K562 (cell line): Measurements from ENCODE around the gene LRP2. TPM values are rescaled to one million over a fixed set of nuclear protein-coding genes. Genes with fewer than 3 reads are reported as not detected.

Experiments
- ARID2 ChIP-seq: fragments of 450-650 bp; IDR thresholded peaks from 2 replicates; pipeline ENCODE4 v1.6.1; 2017; ENCODE audit warnings: antibody characterized with exemption, mild to moderate bottlenecking
- CC2D1A ChIP-seq: fragments of 450-650 bp; IDR thresholded peaks from 2 replicates; pipeline ENCODE4 v1.6.1; 2017; ENCODE audit warnings: mild to moderate bottlenecking
- CREBBP ChIP-seq: IDR thresholded peaks from one replicate; pipeline ENCODE4 v1.6.1; 2012; ENCODE audit warnings: low read depth, mild to moderate bottlenecking, control low read depth, inconsistent platforms, low read length
- FIP1L1 ChIP-seq: fragments of 200-400 bp; formaldehyde crosslinking; IDR thresholded peaks from 2 replicates; pipeline ENCODE4 v1.6.1; 2018; ENCODE audit warnings: mild to moderate bottlenecking, low read depth, low read length; ENCODE audit not compliant: poor library complexity, severe bottlenecking
- HNRNPLL ChIP-seq: fragments of 200-400 bp; formaldehyde crosslinking; IDR thresholded peaks from 2 replicates; pipeline ENCODE4 v1.6.1; 2017; ENCODE audit warnings: low read length, low read depth, mild to moderate bottlenecking; ENCODE audit not compliant: poor library complexity, severe bottlenecking
- JUN ChIP-seq, 2 experiments: sonication (generic) in 1 of 2; formaldehyde crosslinking in 1 of 2; IDR thresholded peaks; 2 replicates each; pipeline versions ENCODE4 v1.6.1 to v1.8.0; 2012 to 2022; ENCODE audit warnings: borderline replicate concordance in 2 of 2, mild to moderate bottlenecking in 2 of 2, improper control_type of control experiment in 1 of 2, low read depth in 1 of 2, low read length in 1 of 2, missing genetic modification reagents in 1 of 2
- SMARCA4 ChIP-seq: fragments of 450-650 bp; IDR thresholded peaks from 2 replicates; pipeline ENCODE4 v1.6.1; 2016
- TARDBP ChIP-seq: fragments of 450-650 bp; IDR thresholded peaks from 2 replicates; pipeline ENCODE4 v1.6.1; 2016
- TBP ChIP-seq: optimal IDR thresholded peaks from 2 replicates; pipeline ENCODE3; 2011; ENCODE audit warnings: low read depth, low read length, improper control_type of control experiment
- ZNF146 ChIP-seq: IDR thresholded peaks from one replicate; pipeline ENCODE4 v1.6.1; 2018; ENCODE audit warnings: missing compliant biosample characterization; ENCODE audit not compliant: unreplicated experiment
- ZNF239 ChIP-seq: fragments of 250-450 bp; sonication (Bioruptor Pico); IDR thresholded peaks from 2 replicates; pipeline ENCODE4 v1.4.0; 2020; ENCODE audit warnings: mild to moderate bottlenecking
- polyA plus RNA-seq, 8 experiments: library from polyadenylated mRNA; depleted of rRNA in 4 of 8; stranded (reverse) in 5 of 8; unstranded in 3 of 8; fragments of >200 nt; fragmentation: Nextera tagmentation in 2 of 8; fragmentation: Illumina TruSeq in 1 of 8; extraction: Ambion mirVana in 2 of 8; extraction: Trizol in 1 of 8; gene quantifications; 2 replicates each; pipeline versions ENCODE4 v1.2.1 to v1.2.3, GENCODE V29; 2011 to 2014; ENCODE audit warnings: inconsistent platforms in 1 of 8, missing spikeins in 1 of 8
- total RNA-seq, 7 experiments: library from RNA; depleted of rRNA in 6 of 7; stranded (reverse); fragments of >200 nt in 6 of 7; fragmentation: Illumina TruSeq in 2 of 7; extraction: Trizol in 2 of 7; gene quantifications; 2 replicates each; pipeline versions ENCODE4 v1.2.1 to v1.2.3, GENCODE V29; 2011 to 2021; ENCODE audit warnings: low replicate concordance in 1 of 7
- TF ChIP-seq, protein P1 (sequence below): IDR thresholded peaks from 3 replicates; pipeline ENCODE4 v1.6.1; 2011; ENCODE audit warnings: borderline replicate concordance, mild to moderate bottlenecking; ENCODE audit not compliant: insufficient read length, insufficient read depth
- TF ChIP-seq, protein P2 (sequence below): fragments of 450-650 bp; formaldehyde crosslinking; IDR thresholded peaks from 2 replicates; pipeline ENCODE4 v1.4.0; 2022; ENCODE audit warnings: missing genetic modification characterization
- TF ChIP-seq, protein P3 (sequence below), 2 experiments: fragments of 200-800 bp in 1 of 2; sonication (Bioruptor generic) in 1 of 2; sonication (generic) in 1 of 2; formaldehyde crosslinking in 1 of 2; IDR thresholded peaks in 1 of 2; conservative IDR thresholded peaks in 1 of 2; 2 replicates each; pipeline versions ENCODE4 v1.5.0 to v1.6.1; 2016 to 2020; ENCODE audit warnings: missing compliant biosample characterization in 1 of 2, missing genetic modification characterization in 1 of 2, missing genetic modification reagents in 1 of 2
- TF ChIP-seq, protein P4 (sequence below): sonication (generic); formaldehyde crosslinking; IDR thresholded peaks from 2 replicates; pipeline ENCODE4 v1.8.0; 2022; ENCODE audit warnings: mild to moderate bottlenecking, low read depth, missing genetic modification reagents
- TF ChIP-seq, protein P5 (sequence below): fragments of 250-450 bp; sonication (Bioruptor Pico); IDR thresholded peaks from 2 replicates; pipeline ENCODE4 v1.4.0; 2020
- TF ChIP-seq, protein P6 (sequence below): sonication (generic); formaldehyde crosslinking; IDR thresholded peaks from 2 replicates; pipeline ENCODE4 v1.8.1; 2022; ENCODE audit warnings: missing genetic modification reagents
- TF ChIP-seq, protein P7 (sequence below): sonication (generic); formaldehyde crosslinking; IDR thresholded peaks from 2 replicates; pipeline ENCODE4 v1.5.0; 2020; ENCODE audit warnings: missing genetic modification reagents

Gene LRP2
- total and polyA plus RNA-seq, 9 of the 15 experiments (the other 6 are each of a cell fraction or from before 2014, with no cell fraction given), result 0.04 to 0.18 (median 0.11) TPM; not detected in 1

DNA sequence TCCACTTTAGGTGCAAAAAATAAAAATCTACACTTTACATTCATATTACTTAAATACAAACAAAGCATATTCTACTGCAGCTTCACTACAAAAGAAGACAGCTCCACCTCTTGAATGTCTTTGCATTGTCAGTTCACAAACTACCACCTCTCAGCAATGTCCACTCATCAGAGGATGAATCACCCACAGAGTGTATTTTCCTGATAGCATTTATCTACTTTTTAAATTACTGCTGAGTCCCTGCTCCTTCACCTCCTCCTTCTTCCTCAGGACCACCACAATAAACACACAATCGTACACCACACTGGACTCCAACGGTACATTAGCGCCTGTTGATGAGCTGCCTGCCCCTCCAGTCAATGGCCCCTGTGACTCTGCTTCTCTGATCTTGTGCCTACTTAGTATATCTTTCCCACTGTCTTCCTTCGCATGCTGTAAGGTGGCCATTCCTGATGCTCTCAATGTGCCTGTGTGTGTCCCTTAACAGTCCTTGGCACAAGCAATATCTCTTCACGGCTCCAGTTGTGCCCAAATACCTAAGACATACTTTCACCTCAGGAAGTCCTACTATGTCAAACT lies 172.0 kb downstream of the LRP2 start (continued):
- TF ChIP-seq, protein P1, sequence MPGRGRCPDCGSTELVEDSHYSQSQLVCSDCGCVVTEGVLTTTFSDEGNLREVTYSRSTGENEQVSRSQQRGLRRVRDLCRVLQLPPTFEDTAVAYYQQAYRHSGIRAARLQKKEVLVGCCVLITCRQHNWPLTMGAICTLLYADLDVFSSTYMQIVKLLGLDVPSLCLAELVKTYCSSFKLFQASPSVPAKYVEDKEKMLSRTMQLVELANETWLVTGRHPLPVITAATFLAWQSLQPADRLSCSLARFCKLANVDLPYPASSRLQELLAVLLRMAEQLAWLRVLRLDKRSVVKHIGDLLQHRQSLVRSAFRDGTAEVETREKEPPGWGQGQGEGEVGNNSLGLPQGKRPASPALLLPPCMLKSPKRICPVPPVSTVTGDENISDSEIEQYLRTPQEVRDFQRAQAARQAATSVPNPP, result no peak
- TF ChIP-seq ZNF239 (CRISPR knock-in tag) (no peak), TARDBP (no peak), SMARCA4 (peak; percentile 95), HNRNPLL (no peak), CC2D1A (no peak), JUN (IDR thresholded peaks at IDR 0.05; ENCODE audit: borderline replicate concordance, low read depth, low read length) (peak; percentile 92), JUN (CRISPR knock-in tag; IDR thresholded peaks at IDR 0.05; ENCODE audit: borderline replicate concordance) (no peak), ARID2 (no peak), CREBBP (no peak), TBP (no peak), ZNF146 (CRISPR knock-in tag) (no peak), FIP1L1 (no peak)
- TF ChIP-seq, protein P2, sequence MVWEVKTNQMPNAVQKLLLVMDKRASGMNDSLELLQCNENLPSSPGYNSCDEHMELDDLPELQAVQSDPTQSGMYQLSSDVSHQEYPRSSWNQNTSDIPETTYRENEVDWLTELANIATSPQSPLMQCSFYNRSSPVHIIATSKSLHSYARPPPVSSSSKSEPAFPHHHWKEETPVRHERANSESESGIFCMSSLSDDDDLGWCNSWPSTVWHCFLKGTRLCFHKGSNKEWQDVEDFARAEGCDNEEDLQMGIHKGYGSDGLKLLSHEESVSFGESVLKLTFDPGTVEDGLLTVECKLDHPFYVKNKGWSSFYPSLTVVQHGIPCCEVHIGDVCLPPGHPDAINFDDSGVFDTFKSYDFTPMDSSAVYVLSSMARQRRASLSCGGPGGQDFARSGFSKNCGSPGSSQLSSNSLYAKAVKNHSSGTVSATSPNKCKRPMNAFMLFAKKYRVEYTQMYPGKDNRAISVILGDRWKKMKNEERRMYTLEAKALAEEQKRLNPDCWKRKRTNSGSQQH, result no peak
- TF ChIP-seq, protein P3, sequence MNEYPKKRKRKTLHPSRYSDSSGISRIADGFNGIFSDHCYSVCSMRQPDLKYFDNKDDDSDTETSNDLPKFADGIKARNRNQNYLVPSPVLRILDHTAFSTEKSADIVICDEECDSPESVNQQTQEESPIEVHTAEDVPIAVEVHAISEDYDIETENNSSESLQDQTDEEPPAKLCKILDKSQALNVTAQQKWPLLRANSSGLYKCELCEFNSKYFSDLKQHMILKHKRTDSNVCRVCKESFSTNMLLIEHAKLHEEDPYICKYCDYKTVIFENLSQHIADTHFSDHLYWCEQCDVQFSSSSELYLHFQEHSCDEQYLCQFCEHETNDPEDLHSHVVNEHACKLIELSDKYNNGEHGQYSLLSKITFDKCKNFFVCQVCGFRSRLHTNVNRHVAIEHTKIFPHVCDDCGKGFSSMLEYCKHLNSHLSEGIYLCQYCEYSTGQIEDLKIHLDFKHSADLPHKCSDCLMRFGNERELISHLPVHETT (CRISPR knock-in tag; conservative IDR thresholded peaks at IDR 0.05 in 1 of 2, IDR thresholded peaks at IDR 0.05 in 1 of 2), result no peak
- TF ChIP-seq, protein P4, sequence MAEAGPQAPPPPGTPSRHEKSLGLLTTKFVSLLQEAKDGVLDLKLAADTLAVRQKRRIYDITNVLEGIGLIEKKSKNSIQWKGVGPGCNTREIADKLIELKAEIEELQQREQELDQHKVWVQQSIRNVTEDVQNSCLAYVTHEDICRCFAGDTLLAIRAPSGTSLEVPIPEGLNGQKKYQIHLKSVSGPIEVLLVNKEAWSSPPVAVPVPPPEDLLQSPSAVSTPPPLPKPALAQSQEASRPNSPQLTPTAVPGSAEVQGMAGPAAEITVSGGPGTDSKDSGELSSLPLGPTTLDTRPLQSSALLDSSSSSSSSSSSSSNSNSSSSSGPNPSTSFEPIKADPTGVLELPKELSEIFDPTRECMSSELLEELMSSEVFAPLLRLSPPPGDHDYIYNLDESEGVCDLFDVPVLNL (CRISPR knock-in tag), result no peak
- TF ChIP-seq, protein P5, sequence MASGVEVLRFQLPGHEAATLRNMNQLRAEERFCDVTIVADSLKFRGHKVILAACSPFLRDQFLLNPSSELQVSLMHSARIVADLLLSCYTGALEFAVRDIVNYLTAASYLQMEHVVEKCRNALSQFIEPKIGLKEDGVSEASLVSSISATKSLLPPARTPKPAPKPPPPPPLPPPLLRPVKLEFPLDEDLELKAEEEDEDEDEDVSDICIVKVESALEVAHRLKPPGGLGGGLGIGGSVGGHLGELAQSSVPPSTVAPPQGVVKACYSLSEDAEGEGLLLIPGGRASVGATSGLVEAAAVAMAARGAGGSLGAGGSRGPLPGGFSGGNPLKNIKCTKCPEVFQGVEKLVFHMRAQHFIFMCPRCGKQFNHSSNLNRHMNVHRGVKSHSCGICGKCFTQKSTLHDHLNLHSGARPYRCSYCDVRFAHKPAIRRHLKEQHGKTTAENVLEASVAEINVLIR, result no peak
- TF ChIP-seq, protein P6, sequence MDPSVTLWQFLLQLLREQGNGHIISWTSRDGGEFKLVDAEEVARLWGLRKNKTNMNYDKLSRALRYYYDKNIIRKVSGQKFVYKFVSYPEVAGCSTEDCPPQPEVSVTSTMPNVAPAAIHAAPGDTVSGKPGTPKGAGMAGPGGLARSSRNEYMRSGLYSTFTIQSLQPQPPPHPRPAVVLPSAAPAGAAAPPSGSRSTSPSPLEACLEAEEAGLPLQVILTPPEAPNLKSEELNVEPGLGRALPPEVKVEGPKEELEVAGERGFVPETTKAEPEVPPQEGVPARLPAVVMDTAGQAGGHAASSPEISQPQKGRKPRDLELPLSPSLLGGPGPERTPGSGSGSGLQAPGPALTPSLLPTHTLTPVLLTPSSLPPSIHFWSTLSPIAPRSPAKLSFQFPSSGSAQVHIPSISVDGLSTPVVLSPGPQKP (CRISPR knock-in tag), result no peak
- TF ChIP-seq, protein P7, sequence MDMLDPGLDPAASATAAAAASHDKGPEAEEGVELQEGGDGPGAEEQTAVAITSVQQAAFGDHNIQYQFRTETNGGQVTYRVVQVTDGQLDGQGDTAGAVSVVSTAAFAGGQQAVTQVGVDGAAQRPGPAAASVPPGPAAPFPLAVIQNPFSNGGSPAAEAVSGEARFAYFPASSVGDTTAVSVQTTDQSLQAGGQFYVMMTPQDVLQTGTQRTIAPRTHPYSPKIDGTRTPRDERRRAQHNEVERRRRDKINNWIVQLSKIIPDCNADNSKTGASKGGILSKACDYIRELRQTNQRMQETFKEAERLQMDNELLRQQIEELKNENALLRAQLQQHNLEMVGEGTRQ (CRISPR knock-in tag), result no peak
